HCT116 (cell line): Measurements from ENCODE around the gene ADORA1. TPM values are rescaled to one million over a fixed set of nuclear protein-coding genes. Genes with fewer than 3 reads are reported as not detected.

Experiments used
- ATAC-seq: fragments of 200-7000 bp; cut with Tn5 transposase; 2 replicates; pipeline ENCODE4 v1.9.1; 2020; ENCODE audit warnings: mild to moderate bottlenecking, moderate library complexity
- BruUV-seq: library from RNA; stranded (reverse); fragments of 400-500 nt; replicated peaks from 2 replicates; lab custom pipeline; 2021; lab: Mats Ljungman, UMichigan
- CTCF ChIA-PET: fragments of 300-600 bp; sonication (Branson Sonifier 250); formaldehyde crosslinking; loops from one replicate; lab custom pipeline; 2021; ENCODE audit warnings: antibody characterized with exemption; lab: Charles Lee
- POLR2A ChIA-PET: fragments of 300-600, 350-600 bp; sonication (Branson Sonifier 250); formaldehyde crosslinking; loops from one replicate; lab custom pipeline; 2021; ENCODE audit warnings: antibody characterized with exemption; lab: Charles Lee
- RAD21 ChIA-PET, 2 experiments: fragments of 300-600 bp; sonication (Branson Sonifier 250); formaldehyde crosslinking; loops; one replicate each; lab custom pipeline; 2023; ENCODE audit warnings: low total read pairs in 2 of 2; ENCODE audit not compliant: uncharacterized antibody in 2 of 2, unreplicated experiment in 2 of 2, low non-redundant PET in 1 of 2; lab: Charles Lee
- DNase-seq: peaks from one replicate; pipeline ENCODE4 v3.0.0-alpha.2; 2010; ENCODE audit warnings: low read depth, low spot score
- H2AFZ ChIP-seq: fragments of 200-600 bp; shearing (Covaris generic), sonication (generic); 2 replicates; pipeline ENCODE4 v1.6.1; 2017; ENCODE audit warnings: low read depth, mixed run types, mixed read lengths, antibody characterized with exemption, low read length; ENCODE audit not compliant: poor library complexity, severe bottlenecking
- H3K27ac ChIP-seq: 2 replicates; pipeline ENCODE4 v1.5.1; 2012; ENCODE audit warnings: low read depth, low read length
- H3K27me3 ChIP-seq: fragments of 200-600 bp; sonication (generic); 2 replicates; pipeline ENCODE4 v1.6.1; 2016; ENCODE audit warnings: mixed run types, low read length, mixed read lengths; ENCODE audit not compliant: insufficient read depth
- H3K36me3 ChIP-seq, 2 experiments: fragments of 200-500 bp in 1 of 2; fragments of 200-600 bp in 1 of 2; sonication (Bioruptor generic) in 1 of 2; sonication (generic) in 1 of 2; 2 replicates each; pipeline versions ENCODE4 v1.5.1 to v1.6.1; 2014 to 2016; ENCODE audit warnings: low read length in 2 of 2, inconsistent platforms in 1 of 2, mixed read lengths in 1 of 2, mixed run types in 1 of 2; ENCODE audit not compliant: insufficient read depth in 2 of 2, control insufficient read depth in 1 of 2
- H3K4me1 ChIP-seq, 2 experiments: fragments of 200-600 bp in 1 of 2; sonication (generic) in 1 of 2; 2 replicates each; pipeline versions ENCODE4 v1.5.1 to v1.6.1; 2012 to 2017; ENCODE audit warnings: low read length in 2 of 2, inconsistent platforms in 1 of 2, mild to moderate bottlenecking in 1 of 2, mixed read lengths in 1 of 2, mixed run types in 1 of 2, moderate library complexity in 1 of 2; ENCODE audit not compliant: insufficient read depth in 2 of 2, control insufficient read depth in 1 of 2
- H3K4me2 ChIP-seq: fragments of 200-600 bp; sonication (generic); 2 replicates; pipeline ENCODE4 v1.6.1; 2017; ENCODE audit warnings: mixed run types, low read length, mixed read lengths
- H3K4me3 ChIP-seq, 2 experiments: fragments of 200-600 bp in 1 of 2; sonication (generic) in 1 of 2; replicated peaks in 1 of 2; 2 replicates each; pipeline ENCODE4 v1.5.1; 2011 to 2016; ENCODE audit warnings: low read length in 2 of 2, control low read depth in 1 of 2, low read depth in 1 of 2, mild to moderate bottlenecking in 1 of 2, mixed read lengths in 1 of 2, mixed run types in 1 of 2
- H3K79me2 ChIP-seq: fragments of 200-600 bp; sonication (generic); 2 replicates; pipeline ENCODE4 v1.6.1; 2017; ENCODE audit warnings: mild to moderate bottlenecking, mixed run types, low read length, moderate library complexity, mixed read lengths; ENCODE audit not compliant: insufficient read depth
- H3K9ac ChIP-seq: fragments of 200-600 bp; sonication (generic); 2 replicates; pipeline ENCODE4 v1.6.1; 2016; ENCODE audit warnings: low read length, mixed read lengths
- H3K9me2 ChIP-seq: fragments of 200-600 bp; sonication (generic), shearing (Covaris generic); 2 replicates; pipeline ENCODE4 v1.6.1; 2017; ENCODE audit warnings: mixed run types, mild to moderate bottlenecking, moderate library complexity; ENCODE audit not compliant: insufficient read depth
- H3K9me3 ChIP-seq, 2 experiments: fragments of 200-500 bp in 1 of 2; fragments of 200-600 bp in 1 of 2; sonication (Bioruptor generic) in 1 of 2; sonication (generic) in 1 of 2; 2 replicates each; pipeline ENCODE4 v1.6.1; 2014 to 2017; ENCODE audit warnings: low read length in 2 of 2, mixed read lengths in 2 of 2, inconsistent platforms in 1 of 2, low read depth in 1 of 2, mild to moderate bottlenecking in 1 of 2, mixed run types in 1 of 2, moderate library complexity in 1 of 2; ENCODE audit not compliant: control insufficient read depth in 1 of 2, insufficient read depth in 1 of 2
- H4K20me1 ChIP-seq: fragments of 200-600 bp; sonication (generic), shearing (Covaris generic); 2 replicates; pipeline ENCODE4 v1.6.1; 2017; ENCODE audit warnings: mixed run types, mild to moderate bottlenecking, moderate library complexity; ENCODE audit not compliant: insufficient read depth
- ATF3 ChIP-seq: IDR thresholded peaks from 2 replicates; pipeline ENCODE4 v1.6.1; 2012
- CBX3 ChIP-seq: IDR thresholded peaks from 2 replicates; pipeline ENCODE4 v1.6.1; 2012; ENCODE audit warnings: low read depth
- CEBPB ChIP-seq: IDR thresholded peaks from 2 replicates; pipeline ENCODE4 v1.6.1; 2012; ENCODE audit warnings: low read depth
- ELF1 ChIP-seq: IDR thresholded peaks from 2 replicates; pipeline ENCODE4 v1.6.1; 2012; ENCODE audit warnings: low read depth, borderline replicate concordance
- EZH2phosphoT487 ChIP-seq: fragments of 200-600 bp; IDR thresholded peaks from 2 replicates; pipeline ENCODE4 v1.6.1; 2018; ENCODE audit warnings: antibody characterized with exemption, borderline replicate concordance
- FOSL1 ChIP-seq: IDR thresholded peaks from 2 replicates; pipeline ENCODE4 v1.6.1; 2012; ENCODE audit warnings: low read depth
- JUND ChIP-seq: IDR thresholded peaks from 2 replicates; pipeline ENCODE4 v1.6.1; 2012
- MAX ChIP-seq: IDR thresholded peaks from 2 replicates; pipeline ENCODE4 v1.6.1; 2012
- POLR2A ChIP-seq: IDR thresholded peaks from 2 replicates; pipeline ENCODE4 v1.7.0; 2011; ENCODE audit warnings: borderline replicate concordance; ENCODE audit not compliant: insufficient read depth, insufficient read length; ENCODE audit errors: extremely low read depth
- POLR2AphosphoS5 ChIP-seq: IDR thresholded peaks from 2 replicates; pipeline ENCODE4 v1.6.1; 2011; ENCODE audit warnings: mild to moderate bottlenecking, low read depth, low read length, moderate library complexity
- RAD21 ChIP-seq: IDR thresholded peaks from 2 replicates; pipeline ENCODE4 v1.6.1; 2012; ENCODE audit warnings: low read depth, mild to moderate bottlenecking
- SIN3A ChIP-seq: IDR thresholded peaks from 2 replicates; pipeline ENCODE4 v1.6.1; 2012; ENCODE audit warnings: low read depth
- SP1 ChIP-seq: IDR thresholded peaks from 2 replicates; pipeline ENCODE4 v1.6.1; 2012; ENCODE audit warnings: low read depth
- SRF ChIP-seq: IDR thresholded peaks from 2 replicates; pipeline ENCODE4 v1.6.1; 2012; ENCODE audit warnings: low read depth
- TCF7L2 ChIP-seq: IDR thresholded peaks from 2 replicates; pipeline ENCODE4 v1.7.0; 2011; ENCODE audit warnings: borderline replicate concordance, inconsistent platforms; ENCODE audit not compliant: insufficient read depth, insufficient read length; ENCODE audit errors: extremely low read depth
- YY1 ChIP-seq: IDR thresholded peaks from 2 replicates; pipeline ENCODE4 v1.6.1; 2011; ENCODE audit warnings: low read length, low read depth, moderate library complexity, mild to moderate bottlenecking; ENCODE audit not compliant: insufficient replicate concordance; ENCODE audit errors: extremely low read depth
- ZFX ChIP-seq: fragments of 450-650 bp; IDR thresholded peaks from 2 replicates; pipeline ENCODE4 v1.6.1; 2017
- ZNF274 ChIP-seq: fragments of 200-500 bp; sonication (Bioruptor generic); IDR thresholded peaks from 2 replicates; pipeline ENCODE4 v1.6.1; 2014; ENCODE audit warnings: mild to moderate bottlenecking, low read depth, low read length, inconsistent platforms
- intact Hi-C: fragments of 100-400 bp; cut with micrococcal nuclease; formaldehyde crosslinking; loops from 2 replicates; pipeline ENCODE4 v1.10.0; 2022
- total RNA-seq: library from RNA; stranded (reverse); gene quantifications from one replicate; pipeline ENCODE4 v1.2.1, GENCODE V29; 2021; ENCODE audit not compliant: unreplicated experiment
- TF ChIP-seq, protein P1 (sequence below), 3 experiments: fragments of 200-600 bp in 1 of 3; sonication (generic) in 1 of 3; IDR thresholded peaks in 2 of 3; conservative IDR thresholded peaks in 1 of 3; 2 replicates each; pipeline ENCODE4 v1.5.1; 2012 to 2017; ENCODE audit warnings: low read depth in 2 of 3, low read length in 2 of 3, antibody characterized with exemption in 1 of 3, borderline replicate concordance in 1 of 3, control low read depth in 1 of 3, mild to moderate bottlenecking in 1 of 3, mixed read lengths in 1 of 3, mixed run types in 1 of 3, moderate library complexity in 1 of 3; ENCODE audit not compliant: insufficient read depth in 1 of 3

ADORA1 gene
- total RNA-seq, 1 experiment from 2014 or later: 2.8 TPM

GRCh38 chr1:203146042-203146369 lies 18.5 kb downstream of the ADORA1 start:
- intact Hi-C loops: no loop called here
- ChIA-PET RAD21 (no interaction called here), POLR2A (no interaction called here), CTCF (no interaction called here)
- no TSS peak for BruUV-seq
- H3K9me2 ChIP-seq: no peaks in the 10 kb centered on the region
- ATAC-seq: no peak
- H3K4me3 ChIP-seq: no peak overlapping the region
- H3K79me2 ChIP-seq: no peaks in the 10 kb centered on the region
- H3K9ac ChIP-seq: no peak overlapping the region
- H2AFZ ChIP-seq: no peak overlapping the region
- DNase-seq: no peak
- H4K20me1 ChIP-seq: no peaks in the 10 kb centered on the region
- no peak for TF ChIP-seq CEBPB
- H3K4me1 ChIP-seq: peaks cover 0 to 7% of the 10 kb centered on the region in 2 experiments; a peak in 2 of 4 replicates
- H3K27me3 ChIP-seq: no peaks in the 10 kb centered on the region
- no peak overlapping the region for H3K4me2 ChIP-seq
- H3K36me3 ChIP-seq: no peaks in the 10 kb centered on the region
- no peaks in the 10 kb centered on the region for H3K9me3 ChIP-seq
- H3K27ac ChIP-seq: no peak overlapping the region

DNA sequence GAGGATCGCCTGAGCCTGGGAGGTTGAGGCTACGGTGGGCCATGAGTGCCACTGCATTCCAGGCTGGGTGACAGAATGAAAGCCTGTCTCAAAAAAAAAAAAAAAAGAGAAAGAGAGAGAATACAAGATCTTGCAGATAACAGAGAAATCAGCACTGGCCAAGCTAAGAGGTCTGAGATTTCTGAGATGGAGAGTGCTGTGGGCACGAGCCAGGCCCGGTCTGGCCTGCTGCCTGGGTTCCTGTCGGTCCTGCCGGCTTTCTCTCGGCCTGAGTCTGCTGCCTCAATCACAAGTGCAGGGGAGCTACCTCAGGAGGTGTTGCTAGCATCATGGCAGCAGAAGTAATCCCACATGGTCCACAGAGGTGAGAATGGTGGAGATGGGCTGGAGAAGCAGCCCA lies 19.0 kb downstream of the ADORA1 start:
- no peak overlapping the region for H3K9ac ChIP-seq
- intact Hi-C loops: no loop called here
- H3K4me2 ChIP-seq: no peak overlapping the region
- H3K27ac ChIP-seq: no peak overlapping the region
- RAD21 ChIA-PET: no interaction called here
- CTCF ChIA-PET: interaction anchor here (1.0 kb wide), 1 partner anchor 29 kb away, joined by 3 read pairs; no protein-coding TSS in a partner anchor
- H3K4me1 ChIP-seq: peaks cover 0 to 7% of the 10 kb centered on the region in 2 experiments; a peak in 2 of 4 replicates
- no peaks in the 10 kb centered on the region for H3K36me3 ChIP-seq
- ATAC-seq (no peak), DNase-seq (no peak)
- BruUV-seq: no TSS peak
- H3K79me2 ChIP-seq: no peaks in the 10 kb centered on the region
- no peaks in the 10 kb centered on the region for H3K9me2 ChIP-seq
- no peak overlapping the region for H2AFZ ChIP-seq
- no peaks in the 10 kb centered on the region for H3K27me3 ChIP-seq
- POLR2A ChIA-PET: no interaction called here
- H3K9me3 ChIP-seq: no peaks in the 10 kb centered on the region
- no peaks in the 10 kb centered on the region for H4K20me1 ChIP-seq
- no peak overlapping the region for H3K4me3 ChIP-seq
- TF ChIP-seq EZH2phosphoT487 (no peak), CBX3 (no peak), ZFX (no peak), RAD21 (no peak), SIN3A (no peak), ATF3 (no peak), JUND (no peak), SP1 (no peak), MAX (no peak), POLR2AphosphoS5 (no peak), FOSL1 (no peak), ZNF274 (no peak), YY1 (no peak), SRF (no peak), POLR2A (no peak), TCF7L2 (no peak), ELF1 (no peak)
- TF ChIP-seq, protein P1, sequence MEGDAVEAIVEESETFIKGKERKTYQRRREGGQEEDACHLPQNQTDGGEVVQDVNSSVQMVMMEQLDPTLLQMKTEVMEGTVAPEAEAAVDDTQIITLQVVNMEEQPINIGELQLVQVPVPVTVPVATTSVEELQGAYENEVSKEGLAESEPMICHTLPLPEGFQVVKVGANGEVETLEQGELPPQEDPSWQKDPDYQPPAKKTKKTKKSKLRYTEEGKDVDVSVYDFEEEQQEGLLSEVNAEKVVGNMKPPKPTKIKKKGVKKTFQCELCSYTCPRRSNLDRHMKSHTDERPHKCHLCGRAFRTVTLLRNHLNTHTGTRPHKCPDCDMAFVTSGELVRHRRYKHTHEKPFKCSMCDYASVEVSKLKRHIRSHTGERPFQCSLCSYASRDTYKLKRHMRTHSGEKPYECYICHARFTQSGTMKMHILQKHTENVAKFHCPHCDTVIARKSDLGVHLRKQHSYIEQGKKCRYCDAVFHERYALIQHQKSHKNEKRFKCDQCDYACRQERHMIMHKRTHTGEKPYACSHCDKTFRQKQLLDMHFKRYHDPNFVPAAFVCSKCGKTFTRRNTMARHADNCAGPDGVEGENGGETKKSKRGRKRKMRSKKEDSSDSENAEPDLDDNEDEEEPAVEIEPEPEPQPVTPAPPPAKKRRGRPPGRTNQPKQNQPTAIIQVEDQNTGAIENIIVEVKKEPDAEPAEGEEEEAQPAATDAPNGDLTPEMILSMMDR (IDR thresholded peaks at IDR 0.05 in 2 of 3, conservative IDR thresholded peaks at IDR 0.05 in 1 of 3; ENCODE audit: borderline replicate concordance in 1 of 3, insufficient read depth in 1 of 3, low read depth in 2 of 3, low read length in 2 of 3): no peak
